HG02642 (cell line): ENCODE measurements around the gene BIRC7.

Source experiments
- ATAC-seq: cut with Tn5 transposase; IDR thresholded peaks from one replicate; pipeline ENCODE4 v1.9.1; 2021; ENCODE audit warnings: mild to moderate bottlenecking; ENCODE audit not compliant: unreplicated experiment, poor library complexity

The BIRC7 gene, protein sequence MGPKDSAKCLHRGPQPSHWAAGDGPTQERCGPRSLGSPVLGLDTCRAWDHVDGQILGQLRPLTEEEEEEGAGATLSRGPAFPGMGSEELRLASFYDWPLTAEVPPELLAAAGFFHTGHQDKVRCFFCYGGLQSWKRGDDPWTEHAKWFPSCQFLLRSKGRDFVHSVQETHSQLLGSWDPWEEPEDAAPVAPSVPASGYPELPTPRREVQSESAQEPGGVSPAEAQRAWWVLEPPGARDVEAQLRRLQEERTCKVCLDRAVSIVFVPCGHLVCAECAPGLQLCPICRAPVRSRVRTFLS

DNA sequence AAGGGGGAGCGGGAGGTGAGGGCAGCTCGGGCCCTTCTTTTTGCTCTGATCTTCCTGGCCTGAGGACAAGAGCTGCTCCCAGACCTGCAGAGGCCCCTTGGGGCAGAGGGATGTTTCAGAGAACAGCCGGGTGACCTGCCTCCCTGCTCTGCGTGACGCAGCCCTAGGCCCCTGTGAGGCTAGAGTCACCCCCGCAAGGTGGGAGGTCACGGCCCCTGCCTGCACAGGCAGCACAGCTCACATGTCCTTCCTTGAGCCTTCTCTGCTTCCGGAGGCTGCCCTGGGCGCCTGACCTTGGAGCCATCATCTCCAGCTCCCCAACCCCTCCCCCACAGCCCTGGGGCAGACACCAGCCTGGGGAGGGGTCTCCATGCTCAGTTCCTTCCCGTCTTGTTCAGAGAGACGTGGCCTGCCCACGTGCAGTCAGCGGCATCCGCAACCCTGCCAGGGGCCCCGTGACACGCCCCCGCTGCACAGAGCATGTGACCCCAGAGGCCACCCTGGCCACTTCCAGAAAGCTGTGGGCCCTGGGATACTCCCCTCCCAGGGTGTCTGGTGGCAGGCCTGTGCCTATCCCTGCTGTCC is at the start of gene BIRC7:
BIRC7 (plus strand) TSS at position 507 of the 585 bp plus-strand sequence. CDS start 192 bp downstream, outside the sequence.
- no peak for ATAC-seq

DNA sequence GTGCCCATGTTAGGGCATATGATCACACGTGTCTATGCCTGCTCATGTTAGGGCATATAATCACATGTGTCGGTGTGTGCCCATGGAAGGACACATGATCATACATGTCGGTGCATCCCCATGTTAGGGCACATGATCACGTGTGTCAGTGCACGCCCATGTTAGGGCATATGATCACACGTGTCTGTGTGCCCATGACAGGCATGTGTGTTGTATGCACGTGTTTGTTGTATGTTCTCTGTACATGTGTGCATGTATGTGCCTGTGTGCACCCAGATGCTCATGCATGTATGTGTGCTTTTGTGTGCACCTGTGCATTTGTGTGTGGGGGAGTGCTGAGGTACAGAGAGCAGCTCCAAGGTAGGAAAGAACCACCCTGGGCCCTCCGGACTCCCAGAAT is 49.6 kb upstream of the BIRC7 start:
- no peak for ATAC-seq

DNA sequence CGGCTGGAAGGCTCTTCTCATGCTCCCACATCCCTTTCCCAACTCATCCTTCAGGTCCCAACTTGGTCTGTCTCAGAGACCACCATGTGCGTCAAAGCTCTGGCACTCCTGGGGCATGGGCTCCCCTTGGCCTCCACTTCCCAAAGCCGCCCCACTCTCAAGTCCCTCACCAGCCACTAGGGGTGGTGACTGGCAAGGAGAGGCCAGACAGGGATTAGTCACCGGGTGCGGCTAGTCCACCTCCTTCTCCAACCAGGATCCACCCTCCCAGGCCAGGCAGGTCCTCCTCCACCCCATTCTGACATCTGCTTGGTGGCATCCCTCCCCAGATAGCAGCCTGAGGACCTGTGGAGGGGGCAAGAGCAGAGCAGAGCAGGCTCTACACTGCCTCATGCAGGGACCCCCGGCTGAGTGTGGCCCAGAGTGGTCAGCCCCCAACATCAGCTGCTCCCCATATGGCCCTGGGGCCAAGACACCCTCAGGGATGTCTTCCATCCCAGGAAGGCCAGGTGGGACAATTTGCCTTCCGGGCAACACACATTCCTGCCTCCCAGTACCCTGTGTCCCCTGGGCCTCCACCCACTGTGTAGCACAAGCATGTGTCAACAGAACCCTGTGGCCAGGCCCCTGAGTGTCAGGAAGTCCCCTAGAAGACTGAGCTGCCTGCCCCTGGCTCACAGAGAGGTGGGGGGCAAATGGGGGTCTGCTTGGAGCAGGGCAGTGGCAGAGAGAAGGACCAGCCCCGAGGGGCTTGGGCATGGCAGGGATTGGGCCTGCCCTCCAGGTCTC is 49.0 kb upstream of the BIRC7 start:
- ATAC-seq = no peak

DNA sequence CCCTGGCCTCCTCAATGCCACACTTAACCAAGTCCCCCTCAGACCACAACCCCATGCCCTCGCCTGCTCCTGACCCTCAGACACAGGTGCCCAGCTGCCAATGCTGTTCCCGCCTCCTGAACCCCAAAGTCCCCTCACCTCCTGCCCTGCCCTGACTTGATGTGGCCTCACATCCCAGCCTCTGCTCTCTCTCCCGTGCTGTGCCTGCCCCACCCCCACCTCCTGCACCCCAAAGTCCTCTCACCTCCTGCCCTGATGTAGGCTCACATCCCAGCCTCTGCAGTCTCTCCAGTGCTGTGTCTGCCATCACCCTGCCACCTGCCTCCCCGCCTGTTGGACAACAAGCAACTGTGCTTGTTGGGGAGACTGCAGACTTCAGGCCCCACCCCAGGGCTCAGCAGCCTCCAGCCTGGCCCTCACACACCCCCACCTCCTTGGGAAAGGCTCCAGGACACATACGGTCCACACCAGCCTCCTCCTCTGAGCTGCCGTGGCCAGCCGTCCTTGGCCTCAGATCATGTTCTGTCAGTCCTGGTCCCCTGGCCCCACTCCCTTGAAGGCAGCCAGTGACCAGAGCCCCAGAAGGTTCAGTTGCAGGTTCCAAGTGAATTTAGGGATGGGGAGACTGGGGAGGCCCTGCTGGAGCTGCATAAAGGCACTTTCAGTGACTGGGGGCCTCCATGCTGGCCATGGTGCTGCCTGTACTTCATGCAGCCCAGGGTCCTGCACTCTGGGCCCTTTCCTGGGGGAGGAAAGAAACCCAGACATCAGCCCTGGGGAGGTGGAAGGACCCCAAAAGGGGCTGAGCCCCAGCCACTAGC is 48.2 kb upstream of the BIRC7 start:
- no peak for ATAC-seq

DNA sequence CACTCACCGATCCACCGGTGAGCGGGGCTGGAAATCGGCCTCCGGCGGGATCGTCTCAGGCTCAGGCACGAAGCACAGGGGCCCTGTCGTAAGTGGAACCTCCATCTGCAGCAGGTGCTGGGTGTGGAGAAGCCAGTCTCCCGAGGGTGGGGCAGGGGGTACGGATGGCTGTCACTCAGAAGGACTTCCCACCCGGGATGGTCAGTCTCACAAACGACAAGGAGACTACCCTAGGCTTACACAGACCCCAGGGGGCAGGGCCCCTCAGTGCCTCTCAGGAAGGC is 47.6 kb upstream of the BIRC7 start:
- ATAC-seq = no peak

DNA sequence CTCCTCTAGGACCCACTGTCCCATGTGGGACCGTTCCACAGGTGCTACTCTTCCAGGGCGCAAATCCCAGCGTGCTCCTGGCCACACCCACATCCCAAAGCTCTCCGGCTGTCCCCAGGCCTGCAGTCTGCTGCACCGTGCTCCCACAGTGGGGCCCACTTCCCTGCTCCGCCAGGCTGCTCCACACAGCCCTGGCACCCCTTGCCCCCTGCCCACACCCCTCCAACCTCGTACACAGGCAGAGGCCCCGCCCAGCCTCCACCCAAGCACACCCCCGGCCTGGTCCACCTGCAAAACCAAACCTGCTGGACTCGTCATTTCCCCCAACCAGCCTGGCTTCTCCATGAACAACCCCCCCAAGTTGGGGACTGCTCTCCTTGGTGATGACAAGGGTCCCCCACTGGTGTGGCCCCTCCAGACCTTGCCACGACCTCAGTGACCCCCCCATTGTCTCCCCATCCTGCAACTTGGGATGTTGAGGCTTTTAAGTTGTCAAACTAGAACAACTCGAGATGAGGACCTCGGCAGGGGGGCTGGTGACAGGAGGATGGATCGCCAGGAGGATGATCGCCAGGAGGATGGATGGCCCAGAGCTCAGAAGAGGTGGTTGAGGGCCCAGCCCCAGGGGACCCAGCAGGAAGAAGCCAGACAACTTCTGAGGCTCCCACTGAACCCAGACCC is 46.9 kb upstream of the BIRC7 start:
- ATAC-seq = no peak

DNA sequence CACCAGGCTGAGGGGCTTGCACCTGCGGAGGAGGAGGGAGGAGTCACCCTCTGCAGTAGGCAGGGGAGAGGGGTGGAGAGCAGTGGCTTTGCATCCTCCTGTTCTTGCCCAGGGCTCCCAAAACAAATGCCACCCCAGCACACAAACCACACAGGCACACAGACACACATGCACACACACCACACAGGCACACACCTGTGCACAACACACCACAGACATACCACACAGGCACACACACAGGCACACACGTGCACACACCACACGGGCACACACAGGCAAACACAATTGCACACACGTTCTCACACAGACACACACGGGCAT is 46.4 kb upstream of the BIRC7 start:
- no peak for ATAC-seq

DNA sequence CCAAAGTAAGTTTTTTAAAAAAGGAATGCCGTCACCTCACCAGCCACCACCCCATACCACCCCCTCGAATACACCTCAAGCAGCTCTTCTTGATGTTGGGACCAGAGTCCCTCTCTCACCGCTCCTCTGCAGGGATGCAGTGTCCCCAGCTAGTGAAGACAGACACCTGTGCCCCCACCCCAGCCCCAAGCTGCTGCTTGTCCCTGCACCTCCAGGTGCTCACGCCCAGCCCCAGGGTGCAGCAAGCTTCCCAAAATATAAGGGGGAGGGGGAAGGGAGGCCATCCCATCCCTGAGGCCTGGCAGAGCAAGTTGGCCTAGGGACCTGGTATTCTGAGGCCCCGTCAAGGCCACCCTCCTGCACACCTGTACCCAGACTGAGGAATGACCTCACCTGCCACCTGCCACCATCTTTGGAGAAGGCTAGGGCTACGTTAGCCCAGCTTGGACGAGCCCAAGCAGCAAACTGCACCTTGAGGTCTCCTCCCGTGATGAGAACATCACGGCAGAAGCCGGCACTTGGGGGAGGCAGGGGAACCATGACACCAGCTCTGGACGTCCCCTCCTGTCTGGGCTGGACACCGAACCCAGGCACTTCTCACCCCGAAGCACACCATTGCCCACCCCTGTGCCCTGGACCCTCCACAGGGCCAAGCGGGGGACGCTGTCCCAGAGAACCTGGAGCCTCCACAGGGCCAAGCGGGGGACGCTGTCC is 45.7 kb upstream of the BIRC7 start:
- no peak for ATAC-seq

DNA sequence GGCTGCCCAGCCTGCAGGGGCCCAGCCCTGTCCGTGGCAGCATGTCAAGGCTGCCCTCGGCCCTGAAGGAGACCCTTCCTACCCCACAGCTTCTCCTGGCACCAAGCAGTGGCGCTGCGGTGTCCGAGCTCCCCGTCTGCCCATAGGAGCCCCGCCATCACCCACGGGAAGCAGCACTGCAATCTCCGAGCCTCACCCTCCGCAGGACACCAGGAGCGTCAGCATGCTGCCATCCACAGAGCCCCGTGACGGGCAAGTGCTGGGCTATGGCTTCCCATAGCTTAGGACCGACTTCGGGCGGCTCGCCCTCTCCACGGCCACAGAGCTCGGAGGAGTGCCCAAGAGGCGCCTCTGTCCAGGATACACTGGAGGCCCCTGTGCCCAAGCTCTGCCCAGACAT is 44.9 kb upstream of the BIRC7 start:
- ATAC-seq = no peak

DNA sequence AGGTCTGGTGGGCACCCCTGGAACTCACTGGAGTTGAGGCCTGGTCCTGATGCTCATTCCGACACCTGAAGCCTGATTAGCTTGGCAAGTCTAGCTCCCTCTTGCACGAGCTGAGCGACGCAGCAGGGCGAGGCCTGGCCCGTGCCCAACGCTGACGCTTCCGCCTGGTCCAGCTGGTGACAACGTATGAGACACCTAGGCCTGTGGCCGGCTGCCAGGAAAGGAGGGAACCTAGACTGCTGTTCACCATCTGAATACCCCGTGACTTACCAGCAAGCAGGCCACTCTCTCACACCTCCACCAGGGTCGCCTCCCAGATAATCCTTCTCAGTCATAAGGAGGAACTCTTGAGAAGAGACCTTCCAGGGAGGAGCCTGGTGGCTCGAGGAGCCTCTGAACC is 44.3 kb upstream of the BIRC7 start:
- no peak for ATAC-seq

DNA sequence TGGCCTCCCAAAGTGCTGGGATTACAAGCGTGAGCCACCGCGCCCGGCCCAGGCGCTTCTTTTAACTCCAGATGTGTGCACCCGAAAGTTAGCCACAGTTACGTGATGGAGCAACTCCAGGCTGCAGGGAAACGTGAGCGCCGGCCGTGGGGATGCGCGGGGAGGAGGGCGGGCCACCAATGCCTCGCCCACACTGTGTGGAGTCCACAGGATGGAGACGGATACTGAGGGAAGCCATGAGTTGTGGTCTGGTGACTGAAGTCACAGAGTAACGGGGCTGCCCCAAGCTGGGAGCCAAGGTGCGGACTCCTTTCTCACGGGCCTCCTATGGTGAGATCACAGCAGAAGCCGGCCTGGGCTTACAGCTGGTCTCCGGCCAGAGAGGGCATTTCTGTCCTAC is 43.0 kb upstream of the BIRC7 start:
- ATAC-seq = no peak

DNA sequence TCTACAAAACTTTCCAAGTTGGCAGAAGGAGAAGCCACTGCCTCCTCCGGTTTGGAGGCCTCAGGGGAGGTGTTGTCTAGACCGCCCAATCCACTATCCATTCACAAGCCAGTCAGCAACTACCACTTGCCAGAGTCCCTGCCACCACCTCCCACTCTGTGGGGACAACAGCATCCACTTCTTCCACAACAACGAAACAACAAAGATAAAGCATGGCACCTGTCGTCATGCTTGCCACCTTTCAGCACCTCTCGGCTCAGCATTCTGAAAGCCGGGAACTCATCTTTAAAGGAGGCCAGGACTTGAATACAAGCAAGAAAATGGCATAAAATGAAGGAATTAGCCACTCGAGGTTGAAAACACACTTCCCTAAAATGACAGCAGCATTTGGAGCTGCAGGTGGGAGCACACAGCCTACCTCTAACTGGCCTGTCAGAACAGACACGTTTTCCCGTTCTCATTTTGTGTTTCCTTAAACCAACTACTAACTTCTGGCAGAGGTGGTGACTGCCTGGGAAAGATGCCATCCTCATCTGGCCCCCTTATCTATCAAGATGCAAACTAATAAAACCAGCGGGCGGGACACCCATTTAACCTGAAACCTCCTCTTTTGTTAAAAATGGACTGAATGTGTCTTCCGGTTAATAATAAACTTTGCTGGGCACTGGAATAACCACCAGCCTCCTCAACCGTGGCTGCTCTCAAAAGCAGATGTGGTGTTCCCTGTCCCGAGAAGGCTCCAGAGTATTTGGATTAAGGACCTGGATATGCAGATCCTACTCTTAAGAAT is 41.5 kb upstream of the BIRC7 start:
- ATAC-seq = no peak

DNA sequence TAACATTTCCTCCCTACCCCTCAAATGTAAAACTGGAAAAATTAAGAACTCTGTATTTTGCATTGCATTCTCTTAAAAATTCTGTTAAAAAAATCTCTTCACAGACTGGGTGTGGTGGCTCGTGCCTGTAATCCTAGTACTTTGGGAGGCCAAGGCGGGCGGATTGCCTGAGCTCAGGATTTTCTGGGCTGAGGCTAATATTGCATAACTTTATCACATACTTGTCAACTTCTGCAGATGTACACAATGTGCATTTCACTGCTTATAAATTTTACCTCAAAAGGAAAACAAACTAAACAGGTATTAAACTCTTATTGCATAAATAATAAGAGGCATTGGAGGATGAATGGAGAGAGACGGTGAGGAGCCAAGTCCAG is 40.9 kb upstream of the BIRC7 start:
- no peak for ATAC-seq

DNA sequence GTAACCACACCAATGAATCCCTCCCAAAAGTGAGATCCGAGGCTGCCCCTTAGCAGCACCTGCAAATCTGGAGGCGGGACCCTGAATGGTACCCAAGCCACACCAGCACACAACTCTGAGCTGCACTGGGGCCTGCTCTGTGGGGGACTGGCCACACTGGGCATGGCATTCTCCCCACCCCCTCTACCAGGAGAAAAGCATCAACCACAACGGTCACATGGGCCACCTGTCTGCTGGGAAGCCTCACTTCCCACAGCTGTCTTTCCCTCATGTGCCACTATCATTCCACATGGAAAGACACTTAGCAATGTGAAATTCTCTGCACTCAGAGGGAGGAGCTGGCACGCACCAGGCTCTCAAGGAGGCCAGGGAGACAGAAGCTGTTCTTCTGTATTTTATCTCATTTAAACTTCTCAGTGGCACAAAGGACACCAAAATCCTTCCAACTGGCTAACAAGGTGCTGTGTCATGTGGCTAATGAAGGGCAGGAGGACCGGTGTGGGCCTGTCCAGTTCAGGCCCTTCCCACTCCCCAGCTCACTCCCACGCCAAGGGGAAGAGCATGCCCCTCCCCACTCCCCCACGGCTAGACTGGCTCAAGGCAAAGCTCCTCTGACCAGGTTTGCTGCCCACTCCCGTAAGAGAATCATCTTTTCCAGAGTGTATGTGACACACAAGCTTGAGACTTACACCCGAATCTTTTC is 38.8 kb upstream of the BIRC7 start:
- no peak for ATAC-seq

DNA sequence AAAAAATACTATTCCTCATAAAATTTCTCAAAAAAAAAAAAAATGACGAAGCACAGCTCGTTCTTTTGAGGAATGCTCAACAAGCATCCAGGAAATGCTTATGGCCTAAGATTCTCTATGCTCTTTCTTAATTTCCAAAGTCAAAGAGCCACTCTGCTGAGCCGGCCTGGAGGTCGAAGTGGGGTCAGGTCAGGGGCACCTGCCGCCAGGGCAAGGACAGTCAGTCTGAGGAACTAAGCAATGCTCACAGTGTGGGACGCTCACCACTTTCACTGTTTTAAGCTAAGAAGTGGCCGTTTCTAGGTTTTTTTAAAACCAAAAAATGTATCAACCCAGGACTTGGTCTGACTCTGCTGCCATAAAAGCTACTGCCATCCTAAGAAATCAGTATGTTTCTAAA is 37.1 kb upstream of the BIRC7 start:
- no peak for ATAC-seq

DNA sequence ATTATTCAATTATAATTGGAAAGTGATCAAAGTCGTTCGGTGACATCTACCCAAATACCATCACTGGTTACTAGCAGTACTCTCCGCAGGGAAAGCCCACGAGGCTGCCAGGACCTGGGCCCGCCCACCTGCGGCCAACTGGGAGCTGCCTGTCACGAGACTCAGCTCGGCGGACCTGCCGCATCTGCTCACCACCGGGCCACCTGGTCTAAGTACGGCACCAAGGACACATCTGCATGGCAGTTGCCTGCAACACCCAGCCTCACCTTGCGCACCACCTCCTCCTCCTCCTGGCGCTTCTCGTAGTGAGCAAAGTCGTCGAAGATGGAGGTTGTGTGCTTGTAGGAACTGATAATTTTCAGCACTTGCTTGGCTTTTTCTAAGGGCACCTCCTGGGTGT is 33.7 kb upstream of the BIRC7 start:
- ATAC-seq = no peak

DNA sequence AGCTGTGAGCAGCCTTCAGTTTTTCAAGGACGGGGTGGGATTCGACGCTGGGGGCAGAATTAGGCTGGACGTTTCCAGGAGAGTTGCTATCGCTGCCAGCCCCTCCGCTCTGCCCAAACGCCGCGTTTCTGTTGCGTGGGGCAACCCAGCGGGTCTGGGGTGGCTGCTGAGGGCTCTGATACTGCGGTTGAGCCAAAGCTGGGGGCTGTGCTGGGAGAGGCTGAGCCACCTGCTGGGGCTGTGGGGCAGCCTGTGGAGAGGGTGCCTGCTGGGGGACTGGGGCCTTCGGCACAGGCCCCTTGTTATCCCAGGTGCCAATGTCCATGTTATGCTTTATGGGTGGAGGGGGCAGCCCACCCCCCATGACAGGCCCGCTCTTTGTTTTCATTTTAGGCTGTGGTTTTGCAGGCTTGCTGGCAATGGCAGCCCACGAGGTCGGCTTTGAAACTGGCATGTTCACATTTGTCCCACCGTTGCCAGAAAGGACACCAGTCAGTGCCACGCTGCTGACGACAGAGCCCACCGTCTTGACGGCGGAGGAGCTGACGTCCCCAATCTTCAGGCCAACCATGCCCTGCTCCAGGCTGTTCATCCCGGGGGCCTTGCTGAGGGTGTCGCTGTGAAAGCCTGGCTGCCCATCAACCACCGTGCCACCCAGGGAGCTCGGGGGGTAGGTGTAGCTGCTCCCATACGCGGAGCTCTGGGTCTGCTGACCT is 32.7 kb upstream of the BIRC7 start:
- ATAC-seq = no peak

DNA sequence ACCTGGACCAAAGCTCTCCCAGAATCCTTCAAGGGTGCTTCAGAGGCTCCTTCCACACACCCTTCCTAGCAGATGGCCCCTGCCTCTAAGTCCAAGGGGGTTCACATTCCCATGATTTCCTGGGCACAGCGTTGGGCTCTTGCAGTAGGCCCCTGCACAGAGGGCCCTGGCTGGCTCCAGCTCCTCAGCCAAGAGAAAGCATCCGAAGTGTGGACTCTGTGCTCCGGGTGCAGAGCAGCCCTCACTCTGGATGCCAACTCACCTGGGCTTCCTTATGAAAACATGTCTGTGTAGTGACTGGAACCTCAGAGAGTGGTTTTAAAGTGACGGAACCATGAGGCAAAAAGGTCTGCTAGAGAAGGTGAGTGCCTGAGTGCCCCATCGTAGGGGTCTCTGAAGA is 31.3 kb upstream of the BIRC7 start:
- no peak for ATAC-seq
